HepG2 (cell line): ENCODE data around the gene DDAH2. TPM values are rescaled to one million over a fixed set of nuclear protein-coding genes. Genes with fewer than 3 reads are reported as not detected.

Experiments used
- ATAC-seq: fragments of 200-7000 bp; cut with Tn5 transposase; 3 replicates; pipeline ENCODE4 v1.9.1; 2020; ENCODE audit warnings: mild to moderate bottlenecking, moderate library complexity
- BruUV-seq: library from RNA; stranded (reverse); fragments of 400-500 nt; replicated peaks from 2 replicates; lab custom pipeline; 2021; lab: Mats Ljungman, UMichigan
- CTCF ChIA-PET: fragments of 300-600 bp; formaldehyde crosslinking; extraction: SDS; loops from one replicate; lab custom pipeline; 2021; ENCODE audit warnings: low total read pairs, inconsistent platforms, low intra/inter-chr PET ratio; lab: Yijun Ruan, JAX
- POLR2A ChIA-PET: fragments of 350-600 bp; sonication (Branson Sonifier 250); formaldehyde crosslinking; loops from one replicate; lab custom pipeline; 2020; ENCODE audit warnings: antibody characterized with exemption, inconsistent platforms; lab: Yijun Ruan, JAX
- DNase-seq: peaks from one replicate; pipeline ENCODE4 v3.0.0-alpha.2; 2015; ENCODE audit warnings: low spot score
- FAIRE-seq: peaks from 3 replicates; lab custom pipeline; 2011; peaks lifted over from hg19 to GRCh38; lab: Jason Lieb, UNC
- H2AFZ ChIP-seq: one replicate; pipeline ENCODE4 v1.6.1; 2011; ENCODE audit warnings: low read length, inconsistent platforms
- H3K27ac ChIP-seq: fragments of 300-600 bp; 3 replicates; pipeline ENCODE4 v1.8.0; 2011; ENCODE audit warnings: mixed run types, mild to moderate bottlenecking, mixed read lengths, low read length, inconsistent platforms; ENCODE audit not compliant: insufficient read depth; ENCODE audit errors: extremely low read length
- H3K27me3 ChIP-seq, 2 experiments: fragments of 200-600 bp in 1 of 2; 2 replicates in 1 of 2; 3 replicates in 1 of 2; pipeline versions ENCODE4 v1.6.0 to v1.8.0; 2011; ENCODE audit warnings: low read length in 2 of 2, mild to moderate bottlenecking in 2 of 2, moderate library complexity in 2 of 2, inconsistent platforms in 1 of 2; ENCODE audit not compliant: insufficient read depth in 2 of 2, control insufficient read depth in 1 of 2
- H3K36me3 ChIP-seq, 2 experiments: fragments of 200-600 bp in 1 of 2; replicated peaks in 1 of 2; 2 replicates in 1 of 2; 3 replicates in 1 of 2; pipeline versions ENCODE4 v1.5.1 to v1.8.0; 2011; ENCODE audit warnings: low read length in 2 of 2, inconsistent platforms in 1 of 2; ENCODE audit not compliant: insufficient read depth in 2 of 2, control insufficient read depth in 1 of 2
- H3K4me1 ChIP-seq: 2 replicates; pipeline ENCODE4 v1.5.1; 2012; ENCODE audit warnings: low read length, inconsistent platforms; ENCODE audit not compliant: insufficient read depth
- H3K4me2 ChIP-seq: 2 replicates; pipeline ENCODE4 v1.6.0; 2011; ENCODE audit warnings: low read depth, low read length, inconsistent platforms
- H3K4me3 ChIP-seq, 3 experiments: fragments of 200-600 bp in 1 of 3; sonication (generic), shearing (Covaris generic) in 1 of 3; replicated peaks in 1 of 3; 2 replicates each; pipeline ENCODE4 v1.5.1; 2011 to 2016; ENCODE audit warnings: low read length in 3 of 3, inconsistent platforms in 2 of 3, low read depth in 2 of 3, mild to moderate bottlenecking in 2 of 3, control low read depth in 1 of 3, mixed read lengths in 1 of 3; ENCODE audit not compliant: insufficient read depth in 1 of 3
- H3K79me2 ChIP-seq: one replicate; pipeline ENCODE4 v1.6.1; 2011; ENCODE audit warnings: low read length, inconsistent platforms; ENCODE audit not compliant: insufficient read depth
- H3K9ac ChIP-seq: 2 replicates; pipeline ENCODE4 v1.6.0; 2011; ENCODE audit warnings: mild to moderate bottlenecking, low read depth, low read length, inconsistent platforms; ENCODE audit not compliant: insufficient read depth
- H3K9me3 ChIP-seq: 2 replicates; pipeline ENCODE4 v1.5.1; 2012; ENCODE audit warnings: mild to moderate bottlenecking, low read length
- H4K20me1 ChIP-seq: 2 replicates; pipeline ENCODE4 v1.6.0; 2011; ENCODE audit warnings: inconsistent platforms, mild to moderate bottlenecking, low read length, moderate library complexity; ENCODE audit not compliant: insufficient read depth
- KMT2A ChIP-seq: sonication (generic); formaldehyde crosslinking; IDR thresholded peaks from 2 replicates; pipeline ENCODE4 v1.4.0; 2020; ENCODE audit warnings: missing genetic modification reagents
- ZBTB42 ChIP-seq: sonication (generic); formaldehyde crosslinking; IDR thresholded peaks from 2 replicates; pipeline ENCODE4 v1.5.0; 2020; ENCODE audit warnings: mild to moderate bottlenecking, missing genetic modification reagents
- WGBS: methylation state at CpG from one replicate; pipeline ENCODE4 v1.1.6; 2017; ENCODE audit warnings: low lambda C conversion rate; 5-methylcytosine and 5-hydroxymethylcytosine counted together
- in situ Hi-C: cut with HindIII; loops from 2 replicates; pipeline ENCODE4 v1.10.0; 2017; ENCODE audit warnings: low pct_unique_long_range_greater_than_20kb; ENCODE audit not compliant: extremely low pct_ligation_motif_present
- intact Hi-C: fragments of 100-400 bp; cut with micrococcal nuclease; formaldehyde crosslinking; loops from one replicate; pipeline ENCODE4 v1.10.0; 2022; ENCODE audit not compliant: unreplicated experiment
- polyA plus RNA-seq, 8 experiments: library from polyadenylated mRNA; depleted of rRNA in 3 of 8; stranded (reverse) in 7 of 8; unstranded in 1 of 8; fragments of >200 nt; fragmentation: Illumina TruSeq in 4 of 8; extraction: Trizol in 4 of 8; gene quantifications; 2 replicates each; pipeline versions ENCODE4 v1.2.1 to v1.2.3, GENCODE V29; 2011 to 2016; ENCODE audit warnings: low read depth in 4 of 8, missing spikeins in 1 of 8, mixed read lengths in 1 of 8; ENCODE audit not compliant: insufficient read depth in 1 of 8
- total RNA-seq, 5 experiments: library from RNA; depleted of rRNA; stranded (reverse); fragments of >200 nt; fragmentation: Illumina TruSeq; extraction: Trizol; gene quantifications; 2 replicates each; pipeline ENCODE4 v1.2.3, GENCODE V29; 2016; ENCODE audit warnings: low read depth in 1 of 5
- TF ChIP-seq, protein P1 (sequence below): sonication (generic); formaldehyde crosslinking; IDR thresholded peaks from 2 replicates; pipeline ENCODE4 v1.4.0; 2020; ENCODE audit warnings: missing genetic modification reagents
- TF ChIP-seq, protein P2 (sequence below): sonication (generic); formaldehyde crosslinking; conservative IDR thresholded peaks from 2 replicates; pipeline ENCODE4 v1.4.0; 2020; ENCODE audit warnings: missing genetic modification reagents

Gene DDAH2
- total and polyA plus RNA-seq, 2 of the 13 experiments (the other 11 are each of a cell fraction or from before 2014, with no cell fraction given) = 16.4 to 21.1 TPM

DNA sequence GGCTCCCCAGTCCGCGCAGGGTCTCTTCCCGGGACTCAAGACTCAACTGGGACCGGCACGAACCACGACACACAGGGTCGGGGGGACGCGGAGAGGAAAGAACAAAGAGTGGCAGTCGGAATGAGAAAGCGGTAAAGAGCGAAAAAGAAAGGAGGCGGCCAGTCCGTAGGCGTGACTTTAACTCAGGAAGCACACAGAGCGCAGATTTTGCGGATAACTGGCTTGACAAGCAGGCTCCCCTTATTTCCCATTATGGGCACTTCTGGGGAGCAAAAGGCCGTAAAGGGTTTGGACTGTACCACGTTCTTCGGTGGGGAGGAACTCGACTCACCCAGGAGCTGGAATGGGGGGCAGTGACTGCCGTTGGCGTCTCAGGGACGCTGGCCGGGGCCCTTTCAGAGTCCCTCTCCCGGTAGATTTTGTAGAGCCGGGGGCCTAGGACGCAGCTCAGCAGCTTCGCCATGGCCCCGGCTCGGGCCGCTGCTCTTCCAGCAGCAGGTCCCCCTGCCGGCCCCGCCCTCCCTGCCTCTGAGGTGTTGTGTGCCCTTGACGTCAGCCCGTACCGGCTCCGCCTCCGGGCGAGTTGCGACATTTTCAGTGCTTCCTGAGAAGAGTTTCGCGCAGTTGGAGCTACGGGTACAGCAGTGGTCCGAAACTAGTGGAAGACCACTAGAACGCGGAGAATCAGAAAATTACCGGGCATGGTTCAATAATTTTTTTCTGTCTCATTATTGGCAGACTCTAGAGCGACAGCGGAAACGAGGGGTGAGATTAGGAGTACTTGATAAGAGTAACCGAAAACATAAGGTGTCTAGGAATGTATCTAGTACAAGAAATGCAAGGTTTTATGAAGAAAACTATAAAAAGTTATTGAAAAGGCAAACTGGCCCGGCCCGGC, 26.0 kb downstream of the DDAH2 start, which contains the start of gene ABHD16A (continued):
- TF ChIP-seq, protein P1, sequence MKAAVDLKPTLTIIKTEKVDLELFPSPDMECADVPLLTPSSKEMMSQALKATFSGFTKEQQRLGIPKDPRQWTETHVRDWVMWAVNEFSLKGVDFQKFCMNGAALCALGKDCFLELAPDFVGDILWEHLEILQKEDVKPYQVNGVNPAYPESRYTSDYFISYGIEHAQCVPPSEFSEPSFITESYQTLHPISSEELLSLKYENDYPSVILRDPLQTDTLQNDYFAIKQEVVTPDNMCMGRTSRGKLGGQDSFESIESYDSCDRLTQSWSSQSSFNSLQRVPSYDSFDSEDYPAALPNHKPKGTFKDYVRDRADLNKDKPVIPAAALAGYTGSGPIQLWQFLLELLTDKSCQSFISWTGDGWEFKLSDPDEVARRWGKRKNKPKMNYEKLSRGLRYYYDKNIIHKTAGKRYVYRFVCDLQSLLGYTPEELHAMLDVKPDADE (CRISPR knock-in tag) = no peak; the same call in 1 of the 2 replicates

DNA sequence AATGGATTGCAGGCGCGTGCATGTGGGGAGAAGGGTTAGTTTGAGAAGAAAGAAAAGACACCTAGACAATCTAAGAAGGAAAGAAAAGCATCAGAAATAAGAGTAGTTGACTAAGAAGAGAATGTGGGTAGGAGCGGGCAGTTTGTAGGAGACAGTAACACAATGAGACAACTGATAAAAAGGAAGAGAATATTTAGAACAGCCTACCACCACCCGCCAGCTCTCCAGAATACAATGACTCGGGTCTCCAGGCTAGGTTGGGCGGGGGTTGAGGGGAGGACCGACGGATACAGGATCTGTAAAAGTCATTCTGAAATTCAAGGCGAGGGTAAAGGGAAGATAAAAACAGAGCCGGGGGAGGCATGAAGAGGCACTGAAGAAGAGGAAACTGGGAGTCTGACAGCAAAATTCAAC, 26.7 kb downstream of the DDAH2 start:
- Histone ChIP-seq H3K9ac (peak overlapping the region; percentile 95), H4K20me1 (no peaks in the 10 kb centered on the region), H3K4me1 (peaks cover 39% of the 10 kb centered on the region), H3K9me3 (no peaks in the 10 kb centered on the region), H3K36me3 (peaks cover 4 to 7% of the 10 kb centered on the region in 2 experiments; a peak in 3 of 5 replicates), H3K79me2 (peaks cover 22% of the 10 kb centered on the region), H3K4me2 (peak overlapping the region; percentile 99), H2AFZ (peak overlapping the region; percentile 48), H3K27me3 (peaks cover 0 to 2% of the 10 kb centered on the region in 2 experiments; a peak in 2 of 5 replicates), H3K4me3 (peak overlapping the region; percentile 71 to 84 (median 81)), H3K27ac (peak overlapping the region; percentile 85)
- TF ChIP-seq, protein P2, sequence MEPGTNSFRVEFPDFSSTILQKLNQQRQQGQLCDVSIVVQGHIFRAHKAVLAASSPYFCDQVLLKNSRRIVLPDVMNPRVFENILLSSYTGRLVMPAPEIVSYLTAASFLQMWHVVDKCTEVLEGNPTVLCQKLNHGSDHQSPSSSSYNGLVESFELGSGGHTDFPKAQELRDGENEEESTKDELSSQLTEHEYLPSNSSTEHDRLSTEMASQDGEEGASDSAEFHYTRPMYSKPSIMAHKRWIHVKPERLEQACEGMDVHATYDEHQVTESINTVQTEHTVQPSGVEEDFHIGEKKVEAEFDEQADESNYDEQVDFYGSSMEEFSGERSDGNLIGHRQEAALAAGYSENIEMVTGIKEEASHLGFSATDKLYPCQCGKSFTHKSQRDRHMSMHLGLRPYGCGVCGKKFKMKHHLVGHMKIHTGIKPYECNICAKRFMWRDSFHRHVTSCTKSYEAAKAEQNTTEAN (CRISPR knock-in tag) = no peak
- TF ChIP-seq ZBTB42 (CRISPR knock-in tag) (0 out of 2 replicates have a peak, but pooled peaks have one; percentile 5), KMT2A (CRISPR knock-in tag) (peak; percentile 10; the same call in 1 of the 2 replicates)
- ChIA-PET POLR2A (interaction anchor here (0.6 to 2.7 kb wide), 21 partner anchors 10 to 439 kb away, joined by 3 to 57 read pairs (median 6); partner anchors contain the start of genes APOM, C6orf47, CLIC1 and CSNK2B), CTCF (no interaction called here)
- ATAC-seq (peak; percentile 31), FAIRE-seq (no peak), DNase-seq (no peak)
- 5% methylated on average over 10 of the region's 10 CpGs for WGBS
- no TSS peak for BruUV-seq
- intact Hi-C loops = loop anchor here (2.0 to 5.0 kb wide), 2 partner anchors 22 to 35 kb away; partner anchors contain the start of genes CLIC1 and LY6G5C
- in situ Hi-C loops = no loop called here
